Osteoblast (primary cell): Measurements from ENCODE around the gene KIAA1217. TPM values are rescaled to one million over a fixed set of nuclear protein-coding genes. Genes with fewer than 3 reads are reported as not detected.

ENCODE experiments used
- DNase-seq: peaks from one replicate; pipeline ENCODE4 v3.0.0; 2011; ENCODE audit warnings: low spot score, mixed read lengths; ENCODE audit not compliant: insufficient read length; ENCODE audit errors: missing footprints
- H2AFZ ChIP-seq: 2 replicates; pipeline ENCODE4 v1.6.0; 2011; ENCODE audit warnings: mild to moderate bottlenecking, low read length
- H3K27ac ChIP-seq: 2 replicates; pipeline ENCODE4 v1.5.1; 2011; ENCODE audit warnings: mild to moderate bottlenecking, low read depth, low read length, moderate library complexity
- H3K27me3 ChIP-seq: 2 replicates; pipeline ENCODE4 v1.6.0; 2012; ENCODE audit warnings: mild to moderate bottlenecking, control low read depth, inconsistent platforms, low read length, moderate library complexity; ENCODE audit not compliant: insufficient read depth
- H3K36me3 ChIP-seq: 2 replicates; pipeline ENCODE4 v1.5.1; 2011; ENCODE audit warnings: mild to moderate bottlenecking, low read length, control low read depth, moderate library complexity; ENCODE audit not compliant: insufficient read depth
- H3K4me1 ChIP-seq: 2 replicates; pipeline ENCODE4 v1.5.1; 2011; ENCODE audit warnings: mild to moderate bottlenecking, low read length, control low read depth, moderate library complexity; ENCODE audit not compliant: insufficient read depth
- H3K4me2 ChIP-seq: 2 replicates; pipeline ENCODE4 v1.6.0; 2011; ENCODE audit warnings: mild to moderate bottlenecking, low read length; ENCODE audit not compliant: insufficient read depth
- H3K4me3 ChIP-seq: fragments of 200-600 bp; sonication (generic); 3 replicates; pipeline ENCODE4 v1.5.1; 2012; ENCODE audit warnings: mild to moderate bottlenecking, low read length, inconsistent platforms; ENCODE audit not compliant: insufficient read depth
- H3K79me2 ChIP-seq: 2 replicates; pipeline ENCODE4 v1.6.0; 2012; ENCODE audit warnings: mild to moderate bottlenecking, low read length, control low read depth, inconsistent platforms; ENCODE audit not compliant: insufficient read depth
- H3K9me3 ChIP-seq: 2 replicates; pipeline ENCODE4 v1.5.1; 2011; ENCODE audit warnings: low read depth, low read length, control low read depth
- H4K20me1 ChIP-seq: 2 replicates; pipeline ENCODE4 v1.6.0; 2012; ENCODE audit warnings: mild to moderate bottlenecking, low read length, control low read depth; ENCODE audit not compliant: insufficient read depth
- CTCF ChIP-seq: IDR thresholded peaks from 2 replicates; pipeline ENCODE4 v1.5.1; 2011; ENCODE audit warnings: mild to moderate bottlenecking, low read depth, low read length, moderate library complexity; ENCODE audit errors: extremely low read depth
- total RNA-seq: library from RNA; depleted of rRNA; stranded (reverse); fragments of >200 nt; gene quantifications from 2 replicates; pipeline ENCODE4 v1.2.3, GENCODE V29; 2012

KIAA1217 gene
- total RNA-seq, 1 donor = 51.0 TPM

GRCh38 chr10:24235471-24235870 is 26.5 kb downstream of the KIAA1217 start:
- Histone ChIP-seq H3K9me3 (no peaks in the 10 kb centered on the region), H3K79me2 (no peaks in the 10 kb centered on the region), H3K27me3 (no peaks in the 10 kb centered on the region), H3K4me1 (no peaks in the 10 kb centered on the region), H2AFZ (no peak overlapping the region), H3K36me3 (no peaks in the 10 kb centered on the region), H3K4me3 (no peak overlapping the region), H3K4me2 (no peak overlapping the region), H4K20me1 (no peaks in the 10 kb centered on the region), H3K27ac (no peak overlapping the region)
- TF ChIP-seq CTCF = no peak
- no peak for DNase-seq

- no peak overlapping the region for H3K27ac ChIP-seq
- H4K20me1 ChIP-seq = no peaks in the 10 kb centered on the region
- DNase-seq = no peak
- H3K27me3 ChIP-seq = no peaks in the 10 kb centered on the region
- no peak overlapping the region for H3K4me2 ChIP-seq
- no peak overlapping the region for H3K4me3 ChIP-seq
- no peaks in the 10 kb centered on the region for H3K4me1 ChIP-seq
- no peak overlapping the region for H2AFZ ChIP-seq
- no peaks in the 10 kb centered on the region for H3K36me3 ChIP-seq
- TF ChIP-seq CTCF = no peak
- no peaks in the 10 kb centered on the region for H3K79me2 ChIP-seq
- H3K9me3 ChIP-seq = no peaks in the 10 kb centered on the region
These were observed 29.0 kb downstream of the KIAA1217 start for GRCh38 chr10:24237801-24238395.

- Histone ChIP-seq H3K36me3 (no peaks in the 10 kb centered on the region), H3K9me3 (no peaks in the 10 kb centered on the region), H4K20me1 (no peaks in the 10 kb centered on the region), H3K79me2 (no peaks in the 10 kb centered on the region), H2AFZ (no peak overlapping the region), H3K27ac (no peak overlapping the region), H3K27me3 (no peaks in the 10 kb centered on the region), H3K4me3 (no peak overlapping the region), H3K4me2 (no peak overlapping the region), H3K4me1 (no peaks in the 10 kb centered on the region)
- TF ChIP-seq CTCF = no peak
- DNase-seq = no peak
These were observed 29.7 kb downstream of the KIAA1217 start for GRCh38 chr10:24238519-24239247.

GRCh38 chr10:24239289-24240040 is 30.5 kb downstream of the KIAA1217 start:
- DNase-seq = no peak
- Histone ChIP-seq H3K4me1 (no peaks in the 10 kb centered on the region), H3K9me3 (no peaks in the 10 kb centered on the region), H3K79me2 (no peaks in the 10 kb centered on the region), H3K4me3 (no peak overlapping the region), H3K27ac (no peak overlapping the region), H3K4me2 (no peak overlapping the region), H3K27me3 (no peaks in the 10 kb centered on the region), H2AFZ (no peak overlapping the region), H4K20me1 (no peaks in the 10 kb centered on the region), H3K36me3 (no peaks in the 10 kb centered on the region)
- TF ChIP-seq CTCF = no peak
